Muscle layer of duodenum (tissue), 2 donors: ENCODE data around the gene AFF1.
"Not testable (repeated sequence)": the region's sequence is repeated elsewhere in the genome, so short reads cannot be mapped to it uniquely, and the experiment has no call there.

Experiments used
- H3K27ac ChIP-seq: one replicate; pipeline ENCODE4 v1.7.0; 2013; ENCODE audit warnings: mild to moderate bottlenecking, low read length
- H3K27me3 ChIP-seq: one replicate; pipeline ENCODE4 v1.7.0; 2013; ENCODE audit warnings: low read depth, mild to moderate bottlenecking, control low read depth, low read length
- H3K36me3 ChIP-seq, 2 donors: one replicate each; pipeline ENCODE4 v1.7.0; 2013; ENCODE audit warnings: low read length in 2 of 2, control low read depth in 1 of 2, mild to moderate bottlenecking in 1 of 2; ENCODE audit not compliant: insufficient read depth in 2 of 2, control insufficient read depth in 1 of 2
- H3K4me1 ChIP-seq, 2 donors: one replicate each; pipeline ENCODE4 v1.7.0; 2013; ENCODE audit warnings: low read length in 2 of 2, mild to moderate bottlenecking in 2 of 2, control low read depth in 1 of 2, moderate library complexity in 1 of 2; ENCODE audit not compliant: insufficient read depth in 2 of 2, control insufficient read depth in 1 of 2
- H3K4me3 ChIP-seq, 2 donors: one replicate each; pipeline ENCODE4 v1.7.0; 2013; ENCODE audit warnings: low read length in 2 of 2, low read depth in 1 of 2, mild to moderate bottlenecking in 1 of 2
- H3K9me3 ChIP-seq, 2 donors: one replicate each; pipeline ENCODE4 v1.7.0; 2013; ENCODE audit warnings: low read length in 2 of 2, control low read depth in 1 of 2, mild to moderate bottlenecking in 1 of 2; ENCODE audit not compliant: control insufficient read depth in 1 of 2
- donor health status: healthy.

The AFF1 gene

GRCh38 chr4:87068583-87069021 is 133.8 kb downstream of the AFF1 start:
- peaks cover 3 to 43% of the 10 kb centered on the region in 2 donors for H3K4me1 ChIP-seq
- no peaks in the 10 kb centered on the region for H3K9me3 ChIP-seq
- peak overlapping the region; percentile 6 for H3K27ac ChIP-seq

GRCh38 chr4:87069037-87069742 is 134.4 kb downstream of the AFF1 start:
- Histone ChIP-seq H3K4me1 (peaks cover 5 to 48% of the 10 kb centered on the region in 2 donors), H3K4me3 (no peak overlapping the region), H3K9me3 (no peaks in the 10 kb centered on the region), H3K27me3 (no peaks in the 10 kb centered on the region), H3K27ac (peak overlapping the region; percentile 6), H3K36me3 (no peaks in the 10 kb centered on the region)

More at GRCh38 chr4:87068583-87069021, 133.8 kb downstream of the AFF1 start:
- Histone ChIP-seq H3K4me3 (peak overlapping the region in 1 of 2 donors; percentile 6), H3K27me3 (no peaks in the 10 kb centered on the region), H3K36me3 (no peaks in the 10 kb centered on the region)

GRCh38 chr4:87071401-87071800 is 136.6 kb downstream of the AFF1 start:
- H3K36me3 ChIP-seq = no peaks in the 10 kb centered on the region
- no peaks in the 10 kb centered on the region for H3K27me3 ChIP-seq
- no peaks in the 10 kb centered on the region for H3K9me3 ChIP-seq
- no peak overlapping the region for H3K27ac ChIP-seq
- H3K4me1 ChIP-seq = peaks cover 5 to 59% of the 10 kb centered on the region in 2 donors
- no peak overlapping the region for H3K4me3 ChIP-seq

- H3K27me3 ChIP-seq, H3K36me3 ChIP-seq, H3K9me3 ChIP-seq, H3K4me3 ChIP-seq, H3K27ac ChIP-seq: not testable (repeated sequence)
- peaks cover 5 to 62% of the 10 kb centered on the region in 2 donors for H3K4me1 ChIP-seq
Observed at GRCh38 chr4:87072545-87072944, 137.7 kb downstream of the AFF1 start.

- Histone ChIP-seq H3K36me3 (no peaks in the 10 kb centered on the region), H3K27me3 (no peaks in the 10 kb centered on the region), H3K9me3 (no peaks in the 10 kb centered on the region), H3K4me1 (peaks cover 5 to 68% of the 10 kb centered on the region in 2 donors), H3K27ac (peak overlapping the region; percentile 70), H3K4me3 (peak overlapping the region; percentile 37 to 39)
Observed at GRCh38 chr4:87073199-87074120, 138.6 kb downstream of the AFF1 start.

GRCh38 chr4:87074121-87074488 is 139.3 kb downstream of the AFF1 start:
- H3K27ac ChIP-seq = no peak overlapping the region
- H3K4me3 ChIP-seq = peak overlapping the region; percentile 37 to 39
- H3K4me1 ChIP-seq = peaks cover 5 to 64% of the 10 kb centered on the region in 2 donors
- H3K36me3 ChIP-seq = no peaks in the 10 kb centered on the region
- no peaks in the 10 kb centered on the region for H3K9me3 ChIP-seq
- H3K27me3 ChIP-seq = no peaks in the 10 kb centered on the region

GRCh38 chr4:87075876-87076275 is 141.1 kb downstream of the AFF1 start:
- no peak overlapping the region for H3K27ac ChIP-seq
- no peak overlapping the region for H3K4me3 ChIP-seq
- H3K4me1 ChIP-seq = peaks cover 13 to 68% of the 10 kb centered on the region in 2 donors
- no peaks in the 10 kb centered on the region for H3K9me3 ChIP-seq
- H3K36me3 ChIP-seq = no peaks in the 10 kb centered on the region
- no peaks in the 10 kb centered on the region for H3K27me3 ChIP-seq

GRCh38 chr4:87076690-87077358 is 142.0 kb downstream of the AFF1 start:
- Histone ChIP-seq H3K27me3 (no peaks in the 10 kb centered on the region), H3K36me3 (no peaks in the 10 kb centered on the region), H3K4me3 (no peak overlapping the region), H3K9me3 (no peaks in the 10 kb centered on the region), H3K27ac (no peak overlapping the region), H3K4me1 (peaks cover 18 to 74% of the 10 kb centered on the region in 2 donors)

GRCh38 chr4:87077914-87078585 is 143.2 kb downstream of the AFF1 start:
- peak overlapping the region in 1 of 2 donors; percentile 30 for H3K4me3 ChIP-seq
- peak overlapping the region; percentile 78 for H3K27ac ChIP-seq
- no peaks in the 10 kb centered on the region for H3K36me3 ChIP-seq
- peaks cover 20 to 79% of the 10 kb centered on the region in 2 donors for H3K4me1 ChIP-seq
- H3K9me3 ChIP-seq = no peaks in the 10 kb centered on the region
- no peaks in the 10 kb centered on the region for H3K27me3 ChIP-seq

GRCh38 chr4:87078987-87079486 is 144.2 kb downstream of the AFF1 start:
- Histone ChIP-seq H3K4me3 (no peak overlapping the region), H3K27ac (peak overlapping the region; percentile 78), H3K27me3 (no peaks in the 10 kb centered on the region), H3K36me3 (no peaks in the 10 kb centered on the region), H3K9me3 (no peaks in the 10 kb centered on the region), H3K4me1 (peaks cover 15 to 72% of the 10 kb centered on the region in 2 donors)
